Loucy (cell line): Measurements from ENCODE around the gene MRPS18B.

Experiments
- H2AFZ ChIP-seq: fragments of 200-600 bp; sonication (generic); 2 replicates; pipeline ENCODE4 v1.6.0; 2016; ENCODE audit warnings: antibody characterized with exemption, mild to moderate bottlenecking, low read length, moderate library complexity
- H3F3A ChIP-seq: fragments of 200-600 bp; 2 replicates; pipeline ENCODE4 v1.6.0; 2016; ENCODE audit warnings: antibody characterized with exemption, low read depth, mild to moderate bottlenecking
- H3K27me3 ChIP-seq: fragments of 200-600 bp; sonication (generic); 2 replicates; pipeline ENCODE4 v1.6.1; 2014; ENCODE audit warnings: low read length, mild to moderate bottlenecking; ENCODE audit not compliant: insufficient read depth, poor library complexity, severe bottlenecking
- H3K36me3 ChIP-seq: fragments of 200-600 bp; sonication (generic); 2 replicates; pipeline ENCODE4 v1.6.1; 2016; ENCODE audit warnings: low read length; ENCODE audit not compliant: insufficient read depth
- H3K4me1 ChIP-seq: fragments of 200-600 bp; sonication (generic); 2 replicates; pipeline ENCODE4 v1.5.1; 2014; ENCODE audit warnings: low read length, mild to moderate bottlenecking; ENCODE audit not compliant: insufficient read depth, poor library complexity, severe bottlenecking
- H3K4me2 ChIP-seq: fragments of 200-600 bp; sonication (generic); 2 replicates; pipeline ENCODE4 v1.6.0; 2014; ENCODE audit warnings: antibody characterized with exemption, low read length, low read depth, mild to moderate bottlenecking; ENCODE audit not compliant: poor library complexity, severe bottlenecking
- H3K4me3 ChIP-seq: fragments of 200-600 bp; sonication (generic); 2 replicates; pipeline ENCODE4 v1.5.1; 2014; ENCODE audit warnings: low read length, mild to moderate bottlenecking, mixed read lengths; ENCODE audit not compliant: poor library complexity, severe bottlenecking
- H3K79me2 ChIP-seq: fragments of 200-600 bp; sonication (generic); 2 replicates; pipeline ENCODE4 v1.6.1; 2014; ENCODE audit warnings: low read length; ENCODE audit not compliant: insufficient read depth
- H3K9ac ChIP-seq: fragments of 200-600 bp; sonication (generic); 2 replicates; pipeline ENCODE4 v1.6.0; 2014; ENCODE audit warnings: mild to moderate bottlenecking, low read depth, low read length, moderate library complexity; ENCODE audit not compliant: poor library complexity, severe bottlenecking
- H3K9me2 ChIP-seq: fragments of 200-600 bp; sonication (generic); replicated peaks from 2 replicates; pipeline ENCODE4 v1.6.1; 2016; ENCODE audit warnings: low read depth, low read length, mixed read lengths
- H3K9me3 ChIP-seq: fragments of 200-600 bp; sonication (generic); 2 replicates; pipeline ENCODE4 v1.6.1; 2014; ENCODE audit warnings: mild to moderate bottlenecking, antibody characterized with exemption, low read length, low read depth; ENCODE audit not compliant: insufficient read depth
- H4K20me1 ChIP-seq: fragments of 200-600 bp; sonication (generic); 2 replicates; pipeline ENCODE4 v1.6.0; 2014; ENCODE audit warnings: antibody characterized with exemption, low read length, mild to moderate bottlenecking; ENCODE audit not compliant: insufficient read depth, poor library complexity, severe bottlenecking
- CTCF ChIP-seq: fragments of 200-600 bp; sonication (generic); conservative IDR thresholded peaks from 2 replicates; pipeline ENCODE4 v1.5.1; 2014; ENCODE audit warnings: mild to moderate bottlenecking, antibody characterized with exemption, low read length
- EZH2phosphoT487 ChIP-seq: fragments of 200-600 bp; IDR thresholded peaks from 2 replicates; pipeline ENCODE4 v1.6.1; 2018; ENCODE audit warnings: antibody characterized with exemption, mild to moderate bottlenecking, moderate library complexity, borderline replicate concordance

Gene MRPS18B

DNA sequence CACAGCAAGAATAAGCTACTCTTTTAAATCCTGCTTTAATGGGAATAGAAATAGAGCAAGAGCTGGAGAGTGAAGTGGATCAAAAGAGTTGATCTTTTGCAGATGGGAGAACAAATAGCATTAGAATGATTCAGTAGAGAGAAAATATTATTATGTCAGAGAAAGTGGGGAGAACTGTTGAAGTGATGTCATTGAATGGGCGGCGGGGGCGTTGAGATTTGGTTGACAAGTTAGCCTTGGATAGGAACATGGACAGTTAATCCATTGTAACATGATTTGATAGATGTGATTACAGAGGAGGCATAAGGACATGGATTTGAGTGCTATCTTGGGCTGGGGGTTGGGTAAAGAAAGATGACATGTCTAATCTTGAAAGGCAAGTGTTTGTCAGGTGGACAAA is 18.2 kb downstream of the MRPS18B start:
- no peaks in the 10 kb centered on the region for H3K9me2 ChIP-seq
- no peak overlapping the region for H2AFZ ChIP-seq
- peaks cover 4% of the 10 kb centered on the region; the same call in 1 of the 2 replicates for H3F3A ChIP-seq
- H3K4me1 ChIP-seq, result peaks cover 10% of the 10 kb centered on the region
- no peaks in the 10 kb centered on the region for H3K79me2 ChIP-seq
- no peaks in the 10 kb centered on the region for H3K9me3 ChIP-seq
- H3K36me3 ChIP-seq, result peaks cover 5% of the 10 kb centered on the region; the same call in 1 of the 2 replicates
- no peak overlapping the region for H3K4me2 ChIP-seq
- H3K9ac ChIP-seq, result no peak overlapping the region
- H3K27me3 ChIP-seq, result no peaks in the 10 kb centered on the region
- no peak overlapping the region for H3K4me3 ChIP-seq
- no peaks in the 10 kb centered on the region for H4K20me1 ChIP-seq
- no peak for TF ChIP-seq EZH2phosphoT487
- TF ChIP-seq CTCF, result no peak

GRCh38 chr6:30640481-30640880 is 22.8 kb downstream of the MRPS18B start:
- H3F3A ChIP-seq, result peaks cover 4% of the 10 kb centered on the region; the same call in 1 of the 2 replicates
- peaks cover 3% of the 10 kb centered on the region; the same call in 1 of the 2 replicates for H3K79me2 ChIP-seq
- H3K36me3 ChIP-seq, result peaks cover 13% of the 10 kb centered on the region; the same call in 1 of the 2 replicates
- peak overlapping the region; percentile 33 for H3K9ac ChIP-seq
- H3K4me3 ChIP-seq, result no peak overlapping the region
- no peak overlapping the region for H2AFZ ChIP-seq
- H3K9me2 ChIP-seq, result no peaks in the 10 kb centered on the region
- peaks cover 20% of the 10 kb centered on the region for H3K4me1 ChIP-seq
- H3K27me3 ChIP-seq, result no peaks in the 10 kb centered on the region
- TF ChIP-seq CTCF (peak; percentile 51), EZH2phosphoT487 (no peak)
- H3K4me2 ChIP-seq, result peak overlapping the region; percentile 49
- no peaks in the 10 kb centered on the region for H4K20me1 ChIP-seq
- H3K9me3 ChIP-seq, result no peaks in the 10 kb centered on the region

DNA sequence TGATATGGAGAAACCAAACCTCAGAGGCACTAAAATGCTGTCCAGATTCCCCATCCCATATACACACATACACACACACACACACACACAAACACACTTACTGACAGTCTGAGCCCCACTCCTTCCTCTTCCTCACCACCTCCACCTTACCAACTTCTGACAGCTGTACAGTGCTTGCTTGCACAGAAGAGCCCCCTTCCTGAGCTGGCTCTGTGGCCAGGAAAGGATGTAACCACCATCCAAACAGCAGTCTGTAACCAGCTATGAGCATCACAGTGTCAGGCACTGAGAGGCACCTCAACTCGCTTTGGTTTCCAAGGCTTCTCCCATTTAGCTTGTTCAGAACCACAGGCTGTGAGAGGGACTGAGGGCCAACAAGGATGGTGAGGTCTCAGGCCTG is 23.4 kb downstream of the MRPS18B start:
- Histone ChIP-seq H3K27me3 (no peaks in the 10 kb centered on the region), H3K9ac (peak overlapping the region; percentile 33), H3F3A (peaks cover 4% of the 10 kb centered on the region; the same call in 1 of the 2 replicates), H3K4me2 (peak overlapping the region; percentile 49), H3K4me3 (peak overlapping the region; percentile 42), H4K20me1 (peaks cover 1% of the 10 kb centered on the region), H3K9me3 (no peaks in the 10 kb centered on the region), H2AFZ (no peak overlapping the region), H3K36me3 (peaks cover 13% of the 10 kb centered on the region; the same call in 1 of the 2 replicates), H3K4me1 (peaks cover 24% of the 10 kb centered on the region), H3K9me2 (no peaks in the 10 kb centered on the region), H3K79me2 (peaks cover 8% of the 10 kb centered on the region)
- no peak for TF ChIP-seq CTCF
- no peak for TF ChIP-seq EZH2phosphoT487
